Measurements from ENCODE around the gene OSBPL7. TPM values are rescaled to one million over a fixed set of nuclear protein-coding genes. Genes with fewer than 3 reads are reported as not detected.
A peak's percentile ranks its signal among the peaks of the same experiment; 100 is the strongest.

The OSBPL7 gene
- total and polyA plus RNA-seq, 2 donors (not counting 3 experiments of a cell fraction or from before 2014, with no cell fraction given) = 16.2 to 29.1 TPM

DNA sequence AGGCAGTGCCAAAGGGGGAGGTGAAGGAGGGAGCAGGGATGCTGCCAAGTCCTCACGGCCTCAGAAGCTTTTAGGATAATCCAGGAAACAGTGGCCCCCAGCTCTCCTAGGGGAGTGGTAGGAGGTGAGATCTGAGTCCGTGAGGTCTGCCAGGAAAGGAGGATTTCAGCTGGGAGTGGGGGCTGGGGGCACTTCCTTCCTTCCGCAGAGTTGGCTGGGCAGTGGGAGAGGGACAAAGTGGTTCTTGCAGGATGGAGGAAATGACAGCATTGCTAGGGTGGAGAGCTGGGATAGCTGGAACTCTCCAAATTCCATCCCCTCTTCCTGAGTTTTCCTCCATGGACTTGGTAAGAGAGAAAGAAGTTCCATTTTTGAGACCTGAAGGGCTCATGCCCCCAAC, 34.1 kb upstream of the OSBPL7 start:
- H4K20me1 ChIP-seq (replicated peaks; ENCODE audit: control insufficient read depth, extremely low read depth, insufficient read depth, low read length) = no peaks in the 10 kb centered on the region
- no TSS peak for BruUV-seq (replicated peaks)
- no peak overlapping the region for H3K9ac ChIP-seq (replicated peaks; ENCODE audit: extremely low read depth, insufficient read depth, low read length)
- H3K9me3 ChIP-seq (replicated peaks; ENCODE audit: control insufficient read depth, insufficient read depth, low read length) = no peaks in the 10 kb centered on the region
- H3K4me1 ChIP-seq (ENCODE audit: control insufficient read depth, extremely low read depth, insufficient read depth, low read length) = peaks cover 20% of the 10 kb centered on the region
- dilution Hi-C loops (cut with MboI; ENCODE audit: extremely low pct_ligation_motif_present, low sequenced_read_pairs) (no loop called here), intact Hi-C loops (cut with micrococcal nuclease) (no loop called here)
- CTCF ChIA-PET = interaction anchor here (1.0 to 7.2 kb wide), 8 partner anchors 10 to 34 kb away, joined by 3 to 48 read pairs (median 4); partner anchors contain the start of gene SCRN2
- H3K27ac ChIP-seq (ENCODE audit: insufficient read depth, low read depth, low read length) = peak overlapping the region; percentile 15
- POLR2A ChIA-PET = no interaction called here
- peak; percentile 81 for FAIRE-seq
- DNase-seq (ENCODE audit: low read depth, low spot score) = peak; percentile 51
- H3K4me3 ChIP-seq (replicated peaks in 1 of 3; ENCODE audit: insufficient read depth in 1 of 3, low read depth in 1 of 3, low read length in 3 of 3) = no peak overlapping the region
- no peaks in the 10 kb centered on the region for H3K36me3 ChIP-seq (ENCODE audit: control insufficient read depth in 2 of 2, extremely low read depth in 1 of 2, insufficient read depth in 2 of 2, low read length in 2 of 2)
- no peaks in the 10 kb centered on the region for H3K79me2 ChIP-seq (ENCODE audit: control insufficient read depth, insufficient read depth, low read length)
- TF ChIP-seq GATA2 (IDR thresholded peaks at IDR 0.05; ENCODE audit: insufficient read depth, insufficient read length, low read depth, low read length) = no peak
- no peak for TF ChIP-seq EZH2 (IDR thresholded peaks at IDR 0.05; ENCODE audit: borderline replicate concordance, low read depth, low read length, severe bottlenecking)
- no peak for TF ChIP-seq JUN (IDR thresholded peaks at IDR 0.05; ENCODE audit: borderline replicate concordance, insufficient read depth, insufficient read length, low read depth)
- peak; percentile 64 for TF ChIP-seq POLR2AphosphoS5 (IDR thresholded peaks at IDR 0.05; ENCODE audit: insufficient read depth, low read depth, low read length)
- TF ChIP-seq, protein P1, sequence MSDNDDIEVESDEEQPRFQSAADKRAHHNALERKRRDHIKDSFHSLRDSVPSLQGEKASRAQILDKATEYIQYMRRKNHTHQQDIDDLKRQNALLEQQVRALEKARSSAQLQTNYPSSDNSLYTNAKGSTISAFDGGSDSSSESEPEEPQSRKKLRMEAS (IDR thresholded peaks at IDR 0.05; ENCODE audit: insufficient read depth, insufficient read length) = no peak
- TF ChIP-seq, protein P2, sequence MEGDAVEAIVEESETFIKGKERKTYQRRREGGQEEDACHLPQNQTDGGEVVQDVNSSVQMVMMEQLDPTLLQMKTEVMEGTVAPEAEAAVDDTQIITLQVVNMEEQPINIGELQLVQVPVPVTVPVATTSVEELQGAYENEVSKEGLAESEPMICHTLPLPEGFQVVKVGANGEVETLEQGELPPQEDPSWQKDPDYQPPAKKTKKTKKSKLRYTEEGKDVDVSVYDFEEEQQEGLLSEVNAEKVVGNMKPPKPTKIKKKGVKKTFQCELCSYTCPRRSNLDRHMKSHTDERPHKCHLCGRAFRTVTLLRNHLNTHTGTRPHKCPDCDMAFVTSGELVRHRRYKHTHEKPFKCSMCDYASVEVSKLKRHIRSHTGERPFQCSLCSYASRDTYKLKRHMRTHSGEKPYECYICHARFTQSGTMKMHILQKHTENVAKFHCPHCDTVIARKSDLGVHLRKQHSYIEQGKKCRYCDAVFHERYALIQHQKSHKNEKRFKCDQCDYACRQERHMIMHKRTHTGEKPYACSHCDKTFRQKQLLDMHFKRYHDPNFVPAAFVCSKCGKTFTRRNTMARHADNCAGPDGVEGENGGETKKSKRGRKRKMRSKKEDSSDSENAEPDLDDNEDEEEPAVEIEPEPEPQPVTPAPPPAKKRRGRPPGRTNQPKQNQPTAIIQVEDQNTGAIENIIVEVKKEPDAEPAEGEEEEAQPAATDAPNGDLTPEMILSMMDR (IDR thresholded peaks at IDR 0.05; ENCODE audit: extremely low read depth in 1 of 2, insufficient read depth in 1 of 2, low read depth in 1 of 2, low read length in 2 of 2) = no peak
- TF ChIP-seq FOS (IDR thresholded peaks at IDR 0.05; ENCODE audit: borderline replicate concordance, insufficient read depth, low read length) = no peak
- no peak for TF ChIP-seq POLR2A (IDR thresholded peaks at IDR 0.05; ENCODE audit: low read depth, low read length)
- TF ChIP-seq MYC (IDR thresholded peaks at IDR 0.05; ENCODE audit: low read depth, low read length) = no peak
- peaks cover 3 to 13% of the 10 kb centered on the region in 2 experiments for H3K27me3 ChIP-seq (ENCODE audit: control insufficient read depth in 2 of 2, insufficient read depth in 2 of 2, low read length in 2 of 2)
- H3K9me1 ChIP-seq (replicated peaks; ENCODE audit: control insufficient read depth, extremely low read depth, insufficient read depth, low read length) = no peaks in the 10 kb centered on the region
- peak overlapping the region; percentile 84 for H2AFZ ChIP-seq (ENCODE audit: low read depth, low read length)
- H3K4me2 ChIP-seq (ENCODE audit: insufficient read depth, low read length) = peak overlapping the region; percentile 25
